Upper lobe of right lung (tissue), 1 donor: Measurements from ENCODE around the gene YPEL1. TPM values are rescaled to one million over a fixed set of nuclear protein-coding genes. Genes with fewer than 3 reads are reported as not detected.
"Not testable (repeated sequence)": the region's sequence is repeated elsewhere in the genome, so short reads cannot be mapped to it uniquely, and the experiment has no call there.

Experiments used
- ATAC-seq: fragments of 200-7000 bp; cut with Tn5 transposase; one replicate; pipeline ENCODE4 v1.9.1; 2020; ENCODE audit warnings: mild to moderate bottlenecking, moderate library complexity
- DNase-seq: peaks from one replicate; pipeline ENCODE4 v3.0.0-alpha.2; 2020
- H3K27ac ChIP-seq: fragments of 200-600 bp; one replicate; pipeline ENCODE4 v1.8.0; 2022
- H3K27me3 ChIP-seq: fragments of 200-600 bp; one replicate; pipeline ENCODE4 v1.8.0; 2022; ENCODE audit warnings: mild to moderate bottlenecking
- H3K36me3 ChIP-seq: fragments of 200-600 bp; one replicate; pipeline ENCODE4 v1.8.0; 2022
- H3K4me1 ChIP-seq: fragments of 200-600 bp; one replicate; pipeline ENCODE4 v1.8.0; 2022
- H3K4me3 ChIP-seq: fragments of 200-600 bp; one replicate; pipeline ENCODE4 v1.8.0; 2022; ENCODE audit warnings: mild to moderate bottlenecking
- H3K9me3 ChIP-seq: fragments of 200-600 bp; one replicate; pipeline ENCODE4 v1.8.0; 2022
- intact Hi-C: fragments of 100-400 bp; cut with DNase I; formaldehyde crosslinking; loops from one replicate; pipeline ENCODE4 v1.11.0; 2022
- total RNA-seq: library from RNA; stranded (reverse); fragmentation: NEBNext Ultra II Directional; extraction: Animal tissue kit (Norgen Biotek cat#: 25700); gene quantifications from one replicate; pipeline ENCODE4 v1.2.1, GENCODE V29; 2021
- TF ChIP-seq, protein P1 (sequence below): fragments of 200-600 bp; IDR thresholded peaks from one replicate; pipeline ENCODE4 v1.8.0; 2022; ENCODE audit warnings: antibody characterized with exemption
- donor health status: DM: no; HTN: yes; CAD: no; lungs with severe emphysema.

Gene YPEL1
- total RNA-seq, 1 donor from 2014 or later: 6.7 TPM

DNA sequence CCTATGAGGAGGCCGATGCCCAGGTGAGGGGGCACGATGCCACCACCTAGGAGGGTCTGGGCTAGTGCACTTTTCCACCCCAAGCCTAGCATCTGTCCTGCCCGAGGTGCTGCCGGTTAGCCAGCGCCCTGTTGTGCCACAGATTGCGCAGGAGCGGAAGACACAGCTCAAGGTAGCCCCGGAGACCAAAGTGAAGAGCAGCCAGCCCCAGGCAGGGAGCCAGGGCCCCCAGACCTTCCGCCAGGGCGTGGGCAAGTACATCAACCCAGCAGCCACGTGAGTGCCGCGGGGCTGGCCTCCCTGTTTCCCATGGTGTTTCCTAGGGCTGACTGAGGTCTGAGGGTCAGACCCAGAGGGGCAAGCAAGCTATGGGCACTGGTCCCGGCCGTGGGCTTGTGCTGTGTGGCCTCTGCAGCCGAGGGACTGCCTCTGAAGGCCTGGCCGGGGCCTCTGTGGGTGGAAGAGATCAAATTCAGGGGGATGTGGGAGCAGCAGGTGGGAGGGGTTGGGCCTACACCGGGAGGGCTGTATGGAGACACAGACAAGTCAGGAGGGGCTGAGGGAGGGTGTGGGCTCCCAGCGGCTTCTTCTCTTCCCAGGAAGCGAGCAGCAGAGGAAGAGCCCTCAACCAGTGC is 40.7 kb downstream of the YPEL1 start:
- ATAC-seq (no peak), DNase-seq (no peak)
- H3K27ac ChIP-seq: no peak overlapping the region
- H3K4me1 ChIP-seq: peaks cover 10% of the 10 kb centered on the region
- TF ChIP-seq, protein P1, sequence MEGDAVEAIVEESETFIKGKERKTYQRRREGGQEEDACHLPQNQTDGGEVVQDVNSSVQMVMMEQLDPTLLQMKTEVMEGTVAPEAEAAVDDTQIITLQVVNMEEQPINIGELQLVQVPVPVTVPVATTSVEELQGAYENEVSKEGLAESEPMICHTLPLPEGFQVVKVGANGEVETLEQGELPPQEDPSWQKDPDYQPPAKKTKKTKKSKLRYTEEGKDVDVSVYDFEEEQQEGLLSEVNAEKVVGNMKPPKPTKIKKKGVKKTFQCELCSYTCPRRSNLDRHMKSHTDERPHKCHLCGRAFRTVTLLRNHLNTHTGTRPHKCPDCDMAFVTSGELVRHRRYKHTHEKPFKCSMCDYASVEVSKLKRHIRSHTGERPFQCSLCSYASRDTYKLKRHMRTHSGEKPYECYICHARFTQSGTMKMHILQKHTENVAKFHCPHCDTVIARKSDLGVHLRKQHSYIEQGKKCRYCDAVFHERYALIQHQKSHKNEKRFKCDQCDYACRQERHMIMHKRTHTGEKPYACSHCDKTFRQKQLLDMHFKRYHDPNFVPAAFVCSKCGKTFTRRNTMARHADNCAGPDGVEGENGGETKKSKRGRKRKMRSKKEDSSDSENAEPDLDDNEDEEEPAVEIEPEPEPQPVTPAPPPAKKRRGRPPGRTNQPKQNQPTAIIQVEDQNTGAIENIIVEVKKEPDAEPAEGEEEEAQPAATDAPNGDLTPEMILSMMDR: no peak
- no peak overlapping the region for H3K4me3 ChIP-seq
- no peaks in the 10 kb centered on the region for H3K9me3 ChIP-seq
- no peaks in the 10 kb centered on the region for H3K27me3 ChIP-seq
- H3K36me3 ChIP-seq: peaks cover 70% of the 10 kb centered on the region
- intact Hi-C loops: no loop called here

DNA sequence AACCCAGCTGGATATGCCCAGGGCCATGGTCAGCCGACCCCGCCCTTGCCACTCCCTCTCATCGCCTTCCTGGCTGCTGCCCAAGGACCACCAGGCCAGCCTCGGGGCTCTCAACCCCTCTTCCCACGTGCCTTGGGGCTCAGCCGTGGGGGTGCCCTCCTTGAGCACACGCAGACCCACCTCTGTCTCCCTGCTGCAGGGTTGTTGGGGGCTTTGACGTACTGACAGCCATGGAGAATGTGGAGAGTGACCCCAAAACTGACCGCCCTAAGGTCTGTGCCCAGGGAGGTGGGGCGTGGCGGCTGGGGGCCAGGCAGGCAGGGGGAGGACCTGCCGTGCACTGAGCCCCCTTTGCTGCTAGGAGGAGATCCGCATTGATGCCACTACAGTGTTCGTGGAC is 41.2 kb downstream of the YPEL1 start:
- H3K9me3 ChIP-seq: no peaks in the 10 kb centered on the region
- TF ChIP-seq, protein P1: no peak
- H3K27ac ChIP-seq: no peak overlapping the region
- peaks cover 10% of the 10 kb centered on the region for H3K4me1 ChIP-seq
- no peak overlapping the region for H3K4me3 ChIP-seq
- ATAC-seq (no peak), DNase-seq (no peak)
- peaks cover 70% of the 10 kb centered on the region for H3K36me3 ChIP-seq
- intact Hi-C loops: no loop called here
- no peaks in the 10 kb centered on the region for H3K27me3 ChIP-seq

DNA sequence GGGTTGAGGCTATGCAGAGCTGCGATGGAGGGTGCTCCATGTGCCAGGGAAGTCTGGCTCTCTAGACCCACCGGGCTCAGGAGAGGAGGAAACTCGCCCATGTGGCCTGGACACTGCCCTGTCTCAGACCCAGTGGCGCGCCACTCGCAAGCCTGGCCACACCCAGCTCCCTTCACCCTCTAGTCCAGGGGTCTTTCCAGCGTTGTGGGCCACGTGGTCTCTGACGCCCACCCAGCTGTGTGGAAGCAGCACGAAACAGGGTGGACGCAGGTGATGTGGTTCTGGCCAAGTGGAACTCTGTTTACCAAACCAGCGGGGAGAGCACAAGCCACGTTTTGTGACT is 41.6 kb downstream of the YPEL1 start:
- H3K27me3 ChIP-seq: no peaks in the 10 kb centered on the region
- H3K36me3 ChIP-seq: peaks cover 70% of the 10 kb centered on the region
- intact Hi-C loops: no loop called here
- H3K9me3 ChIP-seq: no peaks in the 10 kb centered on the region
- no peak overlapping the region for H3K27ac ChIP-seq
- TF ChIP-seq, protein P1: no peak
- ATAC-seq: no peak
- no peak for DNase-seq
- no peak overlapping the region for H3K4me3 ChIP-seq
- peaks cover 7% of the 10 kb centered on the region for H3K4me1 ChIP-seq

DNA sequence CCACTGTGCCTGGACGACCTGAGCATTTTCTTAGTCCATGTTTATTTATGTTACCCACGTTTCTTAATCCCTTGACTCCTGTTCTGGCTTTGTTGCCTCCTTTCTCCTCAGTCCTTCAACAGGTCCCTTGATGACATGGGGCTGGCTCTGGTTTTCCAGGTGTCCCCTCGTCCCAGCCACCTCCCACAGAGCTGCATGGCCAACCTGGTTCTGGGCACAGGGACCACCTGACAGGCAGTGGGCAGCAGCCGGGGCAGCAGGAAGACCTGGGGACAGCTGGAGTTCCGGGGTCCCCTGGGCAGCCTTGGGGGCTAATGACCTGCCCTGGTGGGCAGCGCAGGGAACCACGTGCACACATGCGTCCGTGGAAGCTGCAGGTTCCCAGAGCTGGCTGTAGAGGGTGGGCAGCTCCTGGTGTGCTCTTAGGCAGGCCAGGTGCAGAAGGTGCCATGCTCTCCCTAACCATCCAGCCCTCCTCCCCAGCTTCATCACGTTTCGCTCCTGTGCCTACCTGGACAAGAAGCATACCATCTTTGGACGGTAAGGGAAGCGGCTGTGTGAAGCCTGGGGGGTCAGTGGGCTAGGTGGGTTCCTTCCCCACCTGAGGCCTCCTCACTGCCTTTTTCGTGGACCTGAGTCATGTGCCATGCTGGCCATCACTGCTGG is 42.1 kb downstream of the YPEL1 start:
- intact Hi-C loops: no loop called here
- no peaks in the 10 kb centered on the region for H3K27me3 ChIP-seq
- H3K27ac ChIP-seq: no peak overlapping the region
- DNase-seq (no peak), ATAC-seq (no peak)
- H3K4me3 ChIP-seq: no peak overlapping the region
- H3K36me3 ChIP-seq: peaks cover 74% of the 10 kb centered on the region
- H3K4me1 ChIP-seq: peaks cover 2% of the 10 kb centered on the region
- H3K9me3 ChIP-seq: no peaks in the 10 kb centered on the region
- TF ChIP-seq, protein P1: no peak

DNA sequence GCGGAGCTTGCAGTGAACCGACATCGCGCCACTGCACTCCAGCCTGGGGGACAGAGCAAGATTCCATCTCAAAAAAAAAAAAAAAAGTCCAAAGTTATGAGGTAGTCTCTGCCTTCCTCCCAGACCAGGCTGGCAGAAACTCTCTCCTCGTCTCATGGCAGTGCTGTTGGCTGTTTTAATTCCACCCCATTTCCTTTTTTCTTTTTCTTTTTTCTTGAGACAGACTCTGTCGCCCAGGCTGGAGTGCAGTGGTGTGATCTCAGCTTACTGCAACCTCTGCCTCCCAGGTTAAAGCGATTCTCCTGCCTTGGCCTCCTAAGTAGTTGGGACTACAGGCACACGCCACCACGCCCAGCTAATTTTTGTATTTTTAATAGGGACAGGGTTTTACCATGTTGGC is 42.7 kb downstream of the YPEL1 start:
- H3K27me3 ChIP-seq, H3K4me3 ChIP-seq: not testable (repeated sequence)
- H3K36me3 ChIP-seq: peaks cover 77% of the 10 kb centered on the region

DNA sequence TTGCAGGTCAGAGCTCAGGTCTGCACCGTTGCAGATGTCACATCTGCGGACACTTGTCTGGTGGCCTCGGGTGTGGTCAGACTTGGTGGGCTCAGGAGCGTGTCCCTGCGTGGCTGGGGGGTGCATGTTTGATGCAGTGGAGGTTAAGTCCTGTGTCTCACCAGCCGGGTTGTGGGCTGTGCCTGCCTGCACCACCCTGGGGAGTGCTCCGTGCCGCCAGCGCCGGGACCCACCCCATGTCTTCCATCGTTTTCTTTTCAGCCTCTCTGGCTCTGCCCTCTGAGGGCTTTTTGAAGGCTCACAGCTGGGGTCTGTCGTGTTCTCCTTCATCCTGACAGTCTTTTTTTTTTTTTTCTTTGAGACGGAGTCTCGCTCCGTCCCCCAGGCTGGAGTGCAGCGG is 43.8 kb downstream of the YPEL1 start:
- ATAC-seq (no peak), DNase-seq (no peak)
- Histone ChIP-seq H3K27me3 (no peaks in the 10 kb centered on the region), H3K27ac (no peak overlapping the region), H3K4me1 (no peaks in the 10 kb centered on the region), H3K36me3 (peaks cover 77% of the 10 kb centered on the region), H3K4me3 (no peak overlapping the region), H3K9me3 (no peaks in the 10 kb centered on the region)
- TF ChIP-seq, protein P1: no peak
- intact Hi-C loops: no loop called here

More for the DNA sequence above, 42.7 kb downstream of the YPEL1 start:
- ATAC-seq, H3K27ac ChIP-seq, intact Hi-C loops, H3K9me3 ChIP-seq, H3K4me1 ChIP-seq, DNase-seq: not testable (repeated sequence)
